Raji (cell line): ENCODE data around the gene TTC33.

ENCODE experiments used
- POLR2A ChIP-seq: IDR thresholded peaks from 2 replicates; pipeline ENCODE4 v1.6.1; 2011; ENCODE audit warnings: low read depth, low read length, control low read depth; ENCODE audit not compliant: insufficient read depth

TTC33 gene

DNA sequence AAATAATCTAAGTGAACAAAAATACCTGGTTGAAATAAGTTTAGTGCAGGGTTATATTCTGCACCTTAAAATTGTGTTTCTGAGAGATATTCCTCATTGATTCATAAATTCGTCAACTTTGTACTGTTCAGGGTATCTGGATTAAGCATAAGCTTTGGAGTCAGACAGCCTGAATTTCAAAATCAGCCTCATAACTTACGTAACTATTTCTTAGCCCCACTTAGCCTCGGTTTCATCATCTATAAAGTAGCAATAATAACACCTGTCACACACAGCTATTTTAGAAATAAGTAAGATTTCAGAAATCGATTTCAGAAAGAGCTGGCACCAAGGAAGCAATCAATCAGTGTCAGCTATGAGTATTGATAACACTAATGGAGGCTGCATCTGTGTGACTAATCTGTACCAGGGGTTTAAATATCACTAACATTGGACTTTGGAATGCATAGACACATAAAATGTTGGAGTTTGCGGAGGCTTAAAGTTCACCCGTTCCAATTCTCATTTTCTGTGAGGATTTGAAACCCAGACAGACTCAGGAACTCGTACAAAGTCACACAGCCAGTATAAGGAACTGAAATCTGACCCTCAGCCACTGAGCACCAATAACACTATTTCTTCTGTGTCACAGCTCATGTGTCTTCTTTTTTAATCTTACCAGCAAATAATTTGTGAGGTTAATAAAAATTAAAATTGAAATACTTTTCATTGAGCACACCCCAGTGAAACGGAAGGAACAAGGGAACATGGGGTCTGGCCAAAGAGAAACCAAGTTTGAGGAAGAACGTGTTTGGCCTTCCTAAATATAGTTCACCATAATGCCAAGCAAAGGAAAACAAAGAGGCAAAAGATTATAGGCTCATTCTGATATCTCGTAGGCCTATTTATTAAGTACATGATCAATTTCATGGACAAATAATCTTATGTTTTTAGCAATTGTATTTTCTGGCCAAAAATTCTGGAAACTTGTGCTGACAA is 270.5 kb downstream of the TTC33 start:
- no peak for TF ChIP-seq POLR2A

DNA sequence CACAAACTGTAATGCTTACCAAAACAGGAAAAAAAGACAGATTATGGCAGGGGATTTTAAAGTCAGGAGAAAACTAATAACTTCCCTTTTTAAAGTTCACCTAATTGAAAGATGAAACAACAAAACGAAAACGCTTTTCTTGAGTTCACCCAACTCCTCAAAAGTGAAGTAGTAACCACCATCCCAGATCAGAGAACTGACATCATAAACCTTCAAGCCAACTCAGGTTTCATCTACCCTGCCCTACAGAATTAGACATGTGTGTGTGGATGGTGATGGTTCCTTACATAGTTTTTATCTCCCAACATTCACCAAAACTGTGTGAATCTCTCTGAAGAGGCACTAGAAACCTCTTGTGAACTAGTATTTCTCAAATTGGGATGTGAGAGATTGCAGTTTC is 271.3 kb downstream of the TTC33 start:
- TF ChIP-seq POLR2A = no peak

- TF ChIP-seq POLR2A = no peak
Observed at GRCh38 chr5:40483316-40483715, 272.4 kb downstream of the TTC33 start.

- TF ChIP-seq POLR2A = no peak
Observed at GRCh38 chr5:40481241-40481640, 274.5 kb downstream of the TTC33 start.

DNA sequence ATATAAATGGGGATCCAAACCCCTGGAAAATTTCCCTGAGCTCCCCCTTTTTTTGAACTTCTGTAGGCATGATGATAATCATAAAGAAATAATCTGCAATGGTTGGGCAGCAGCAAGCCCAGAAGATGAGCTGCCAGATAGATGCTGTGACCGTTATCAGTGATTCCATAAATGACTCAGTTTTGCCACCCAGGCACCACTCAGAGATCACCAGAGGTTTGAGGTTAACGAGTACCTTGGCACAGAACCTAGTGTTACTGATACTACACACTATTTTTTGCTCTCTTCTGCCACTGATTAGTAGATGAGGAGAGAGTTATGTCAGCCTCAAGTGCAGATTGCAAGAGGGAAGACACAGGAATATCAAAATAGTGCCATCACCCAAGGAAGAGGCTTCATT is 275.4 kb downstream of the TTC33 start:
- no peak for TF ChIP-seq POLR2A

DNA sequence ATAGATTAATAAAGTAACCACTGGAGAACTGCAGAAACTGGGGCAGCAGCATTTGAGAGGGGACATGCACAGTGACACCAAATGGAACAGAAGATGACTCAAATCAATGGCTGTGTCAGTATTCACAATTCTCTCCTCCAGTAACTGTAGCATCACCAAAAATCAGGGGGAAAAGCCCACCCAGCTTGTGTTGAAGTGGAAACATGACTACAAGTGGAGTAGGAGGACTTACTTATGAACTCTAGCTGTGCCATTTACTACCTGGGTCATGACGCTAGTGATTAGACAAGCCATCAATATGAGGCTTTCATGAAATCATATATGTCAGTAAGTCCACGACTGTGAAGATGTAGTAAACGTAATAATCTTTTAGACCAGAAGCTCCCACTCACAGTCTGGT is 275.8 kb downstream of the TTC33 start:
- no peak for TF ChIP-seq POLR2A

- no peak for TF ChIP-seq POLR2A
Observed at GRCh38 chr5:40478766-40479165, 277.0 kb downstream of the TTC33 start.

- TF ChIP-seq POLR2A = no peak
Observed at GRCh38 chr5:40477856-40478546, 277.8 kb downstream of the TTC33 start.

DNA sequence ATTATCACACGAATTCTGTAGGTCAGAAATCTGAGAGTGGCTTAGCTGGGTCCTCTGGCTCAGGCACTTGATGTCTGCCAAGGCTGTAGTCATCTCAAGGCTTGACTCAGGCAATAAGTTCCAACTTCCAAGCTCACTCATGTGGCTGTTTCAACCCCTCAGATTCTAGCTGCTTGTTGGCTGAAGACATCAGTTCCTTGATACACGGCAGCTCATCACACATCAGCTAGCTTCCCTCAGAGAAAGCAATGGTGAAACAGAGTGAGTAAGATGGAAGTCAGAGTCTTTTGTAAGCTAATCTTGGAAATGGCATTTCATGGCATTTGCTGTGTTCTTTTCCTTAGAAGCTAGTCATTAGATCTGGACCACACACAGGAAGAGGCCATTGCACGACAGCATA is 280.2 kb downstream of the TTC33 start:
- TF ChIP-seq POLR2A = no peak

- no peak for TF ChIP-seq POLR2A
Observed at GRCh38 chr5:40474250-40474649, 281.5 kb downstream of the TTC33 start.

DNA sequence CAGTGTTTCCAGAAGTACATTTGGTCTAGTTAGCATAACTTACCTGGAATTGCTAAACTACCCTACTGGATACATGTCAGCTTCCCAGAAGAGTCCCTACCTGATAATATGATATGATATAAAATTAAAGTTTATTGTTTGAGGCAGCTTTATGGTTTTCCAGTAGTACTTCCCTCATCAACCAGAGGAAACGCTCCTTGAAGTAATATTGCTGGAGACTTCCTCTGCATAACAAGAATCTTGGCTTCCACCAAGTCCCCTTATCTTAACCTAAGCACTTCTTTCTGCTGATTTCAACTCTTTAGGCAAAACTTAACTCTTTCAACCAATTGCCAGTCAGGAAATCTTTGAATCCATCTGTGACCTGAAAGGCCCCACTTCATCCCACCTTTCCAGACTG is 290.3 kb downstream of the TTC33 start:
- TF ChIP-seq POLR2A = no peak

DNA sequence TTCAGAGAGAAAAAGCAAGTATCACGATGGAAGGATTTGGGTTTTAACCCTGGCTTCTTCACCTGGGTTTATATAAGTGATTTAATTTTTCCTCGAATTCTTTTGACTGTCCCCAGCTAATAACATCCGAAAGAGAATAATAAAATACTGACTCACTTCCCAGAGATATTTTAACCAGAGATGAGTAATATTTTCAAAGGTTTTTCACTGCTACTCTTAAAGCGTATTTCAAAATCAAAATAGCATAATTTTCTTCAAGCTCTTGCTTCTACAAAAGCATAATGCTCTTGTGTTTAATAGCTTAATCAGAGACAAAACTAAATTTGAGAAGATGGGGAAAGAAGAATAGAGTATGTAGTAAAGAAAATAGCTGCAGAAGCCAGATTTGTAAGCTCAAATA is 291.2 kb downstream of the TTC33 start:
- TF ChIP-seq POLR2A = no peak
